Hindlimb muscle (tissue), 1 donor: ENCODE measurements around the gene CA5B. TPM values are rescaled to one million over a fixed set of nuclear protein-coding genes. Genes with fewer than 3 reads are reported as not detected.
"Not testable (repeated sequence)": the region's sequence is repeated elsewhere in the genome, so short reads cannot be mapped to it uniquely, and the experiment has no call there.

Experiments used
- DNase-seq: peaks from one replicate; pipeline ENCODE4 v3.0.0-alpha.2; 2013
- polyA plus RNA-seq: library from polyadenylated mRNA; unstranded; fragments of 120-200 nt; gene quantifications from one replicate; pipeline ENCODE4 v1.2.1, GENCODE V29; 2013; ENCODE audit not compliant: insufficient read length

Gene CA5B
- polyA plus RNA-seq, 1 donor: 4.0 TPM

DNA sequence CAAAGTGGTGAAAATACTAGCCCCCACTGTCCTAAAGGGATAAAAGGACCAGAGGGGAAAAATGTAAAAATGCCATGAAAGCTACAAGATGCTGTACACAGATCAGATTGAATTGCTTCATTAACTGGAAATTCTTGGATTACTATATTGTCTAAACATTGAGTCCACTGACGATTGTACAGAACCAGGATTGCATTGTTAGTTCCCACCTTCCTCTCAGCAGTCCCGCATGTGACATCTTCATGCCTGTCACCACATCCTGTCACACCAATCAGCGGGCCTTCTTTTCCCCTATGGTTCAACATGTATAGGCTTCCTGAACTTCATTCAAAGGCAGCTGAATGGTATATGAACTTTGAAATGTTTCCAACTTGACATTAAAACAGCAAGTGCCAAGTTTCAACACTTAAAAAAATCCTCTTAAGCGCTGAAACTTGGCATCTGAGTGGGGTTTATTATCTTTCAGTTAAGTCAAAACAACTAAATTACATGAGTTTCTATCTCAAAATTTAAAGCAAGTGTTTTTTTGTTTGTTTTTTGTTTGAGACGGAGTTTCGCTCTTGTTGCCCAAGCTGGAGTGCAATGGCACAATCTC is 76.8 kb downstream of the CA5B start:
- DNase-seq: no peak

DNA sequence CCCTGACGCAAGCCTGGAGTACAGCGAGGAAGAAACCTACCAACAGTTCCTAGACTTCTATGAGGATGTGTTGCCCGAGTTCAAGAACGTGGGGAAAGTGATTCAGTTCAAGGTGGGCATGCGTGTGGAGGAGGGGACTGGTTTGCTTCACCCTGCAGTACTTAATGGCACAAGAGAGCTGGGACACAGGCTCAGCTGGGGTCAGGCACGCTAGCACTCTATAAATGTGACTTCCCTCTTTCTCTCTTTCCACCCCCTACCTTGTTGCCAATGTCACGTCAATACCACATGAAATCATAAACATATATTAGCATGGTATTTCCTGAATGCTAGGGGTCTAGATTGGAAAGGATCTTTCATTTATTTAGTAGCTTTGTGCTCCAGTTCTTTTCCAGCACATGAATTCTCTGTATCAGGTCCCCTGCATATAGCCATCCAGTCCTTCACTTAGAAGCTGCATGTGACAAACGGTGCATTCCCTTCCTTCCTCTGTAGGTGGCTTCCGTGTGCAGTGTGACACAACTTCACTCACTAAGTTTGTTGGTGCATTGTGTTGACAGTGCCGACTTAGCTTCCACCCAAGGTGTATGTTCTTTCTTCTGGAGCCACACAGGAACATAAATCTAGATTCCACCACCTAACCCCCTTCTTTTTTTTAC is 77.8 kb downstream of the CA5B start:
- no peak for DNase-seq

GRCh38 chrX:15816438-15816809 is 78.4 kb downstream of the CA5B start:
- no peak for DNase-seq

- DNase-seq: no peak
Observed at GRCh38 chrX:15816886-15817285, 78.8 kb downstream of the CA5B start.

- DNase-seq: no peak
Observed at GRCh38 chrX:15820106-15821073, 82.3 kb downstream of the CA5B start.

GRCh38 chrX:15822922-15823321 is 84.9 kb downstream of the CA5B start:
- no peak for DNase-seq

DNA sequence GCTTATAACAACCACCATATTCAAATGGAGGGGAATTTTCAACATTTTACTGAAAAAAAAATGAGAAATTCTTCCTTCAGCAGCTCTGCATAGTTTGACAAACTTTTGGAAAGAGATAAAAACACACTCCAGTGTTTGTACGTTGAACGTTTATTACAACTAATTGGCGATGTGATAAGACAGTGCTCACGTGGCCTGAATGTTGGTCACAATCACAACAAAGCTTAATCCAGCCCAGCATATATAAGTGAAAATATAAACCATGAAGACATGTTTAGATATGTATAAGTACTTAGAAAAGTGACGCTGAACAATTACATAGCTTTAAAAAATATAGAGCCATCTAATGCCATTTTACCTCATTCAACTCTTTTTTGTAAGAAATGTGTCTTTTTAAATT is 87.9 kb downstream of the CA5B start:
- DNase-seq: no peak

DNA sequence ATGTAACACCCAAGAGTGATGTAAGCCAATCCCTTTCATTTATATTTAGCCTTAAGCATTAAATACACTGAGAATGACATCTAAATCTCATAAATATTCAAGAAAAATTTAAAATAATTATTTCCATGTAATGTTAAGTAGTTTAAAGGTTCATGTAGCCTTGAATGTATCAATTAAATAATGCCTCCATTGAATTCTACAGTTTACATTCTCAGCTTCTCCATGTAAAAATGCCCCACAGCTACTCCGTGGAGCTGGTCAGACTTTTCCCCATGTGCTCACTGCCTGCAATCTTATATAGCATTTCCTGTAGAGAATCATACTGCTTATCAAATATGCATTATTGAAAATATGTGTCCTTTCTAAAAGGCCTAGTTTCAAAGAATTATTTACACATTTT is 91.1 kb downstream of the CA5B start:
- no peak for DNase-seq

- not testable (repeated sequence) for DNase-seq
Observed at GRCh38 chrX:15831347-15831746, 93.3 kb downstream of the CA5B start.

DNA sequence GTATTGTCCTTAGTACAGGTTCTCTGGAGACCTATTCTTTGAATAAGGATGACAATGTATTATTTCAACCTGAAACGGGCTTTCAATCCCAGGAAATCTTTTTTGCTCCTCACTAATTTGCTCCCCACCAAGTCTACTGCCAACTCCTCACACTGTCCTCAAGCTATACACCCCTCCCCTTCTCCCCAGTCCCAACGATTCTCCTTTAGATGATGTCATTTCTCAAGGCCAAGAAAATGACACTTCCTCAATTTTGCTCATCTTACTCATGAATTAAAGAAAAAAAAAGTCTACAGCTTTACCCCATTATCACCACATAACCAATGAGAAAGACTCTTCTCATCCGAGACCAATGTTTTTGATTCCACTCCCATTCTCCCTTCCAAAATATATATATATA is 96.0 kb downstream of the CA5B start:
- no peak for DNase-seq

DNA sequence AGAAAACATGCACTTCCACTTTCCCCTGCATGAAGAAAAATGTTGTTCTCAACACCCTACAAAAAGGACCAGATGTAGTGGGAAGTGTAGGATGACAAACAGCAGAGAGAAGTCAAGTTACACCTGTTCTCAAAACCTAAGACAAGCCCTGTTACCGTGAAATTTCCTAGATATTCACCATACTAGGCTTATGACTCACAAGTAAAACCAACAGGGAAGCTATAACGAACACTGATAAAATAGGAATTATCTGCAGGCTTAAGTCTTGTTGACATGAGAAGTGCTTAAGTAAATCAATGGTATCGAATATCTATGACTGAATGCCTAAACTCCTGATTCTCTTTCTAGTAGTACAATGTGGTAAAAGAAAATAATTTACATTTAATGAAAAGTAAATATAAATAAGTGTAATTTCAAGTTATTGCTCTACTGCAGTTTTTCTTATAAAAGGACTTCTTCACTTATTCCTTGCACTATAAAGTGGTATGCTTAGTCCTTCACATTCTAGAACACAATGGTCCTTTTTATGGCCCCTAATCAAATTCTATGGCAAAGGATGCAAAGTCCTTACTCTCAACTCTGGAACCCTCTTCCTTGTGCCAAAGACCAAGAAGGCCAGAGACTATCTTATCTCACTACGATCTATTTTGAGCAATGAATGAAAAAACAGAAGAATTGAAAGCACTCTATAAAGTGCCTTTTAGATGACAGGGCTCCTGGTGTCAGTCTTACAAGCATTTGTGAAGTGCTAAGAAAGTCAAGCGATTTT is 96.9 kb downstream of the CA5B start:
- no peak for DNase-seq

Other genes with a start within 250 kb of the CA5B start
- gene PIR, start 244.9 kb upstream of the CA5B start, polyA plus RNA-seq: 3.2 TPM
- 2.3 TPM for gene BMX, start 237.5 kb upstream of the CA5B start, polyA plus RNA-seq
- gene ACE2, start 137.3 kb upstream of the CA5B start, polyA plus RNA-seq: not detected
- gene CLTRN, start 73.5 kb upstream of the CA5B start, polyA plus RNA-seq: 0.83 TPM
- gene ZRSR2, start 52.2 kb downstream of the CA5B start, polyA plus RNA-seq: 9.4 TPM
- gene AP1S2, start 116.5 kb downstream of the CA5B start, polyA plus RNA-seq: 40.4 TPM